ENCODE measurements around the gene KCNAB2. TPM values are rescaled to one million over a fixed set of nuclear protein-coding genes. Genes with fewer than 3 reads are reported as not detected.

KCNAB2 gene
- total RNA-seq, result 0.72 and 3.3 TPM in 2 replicates

DNA sequence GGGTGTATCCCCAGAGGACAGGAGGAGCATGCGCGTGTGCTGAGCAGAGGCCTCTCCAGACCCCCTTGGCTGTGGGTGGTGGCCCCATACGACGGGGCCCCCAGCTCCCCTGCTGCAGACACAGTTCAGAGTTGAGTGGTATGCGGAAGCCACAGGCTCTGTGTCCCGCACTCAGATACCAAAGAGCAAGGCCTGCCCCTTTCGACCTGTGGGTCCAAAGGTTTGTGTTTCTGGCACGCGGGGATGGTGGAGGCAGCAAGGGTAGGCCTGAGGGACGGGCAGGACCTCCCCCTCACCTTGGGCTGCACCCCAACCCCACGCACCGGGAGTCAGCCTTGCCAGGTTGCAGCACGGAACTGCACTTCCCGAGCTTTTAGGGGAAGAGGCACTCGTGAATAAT is at the start of gene KCNAB2:
Gene KCNAB2 (plus strand): TSS at position 328 of the 400 bp plus-strand sequence. CDS start 5,649 bp downstream, outside the sequence.
- no peak within 1 kb of the TSS for H3K4me3 ChIP-seq (ENCODE audit: low read depth, low read length)
- DNase-seq (ENCODE audit: low read depth), result no peak
- TF ChIP-seq, protein P1, sequence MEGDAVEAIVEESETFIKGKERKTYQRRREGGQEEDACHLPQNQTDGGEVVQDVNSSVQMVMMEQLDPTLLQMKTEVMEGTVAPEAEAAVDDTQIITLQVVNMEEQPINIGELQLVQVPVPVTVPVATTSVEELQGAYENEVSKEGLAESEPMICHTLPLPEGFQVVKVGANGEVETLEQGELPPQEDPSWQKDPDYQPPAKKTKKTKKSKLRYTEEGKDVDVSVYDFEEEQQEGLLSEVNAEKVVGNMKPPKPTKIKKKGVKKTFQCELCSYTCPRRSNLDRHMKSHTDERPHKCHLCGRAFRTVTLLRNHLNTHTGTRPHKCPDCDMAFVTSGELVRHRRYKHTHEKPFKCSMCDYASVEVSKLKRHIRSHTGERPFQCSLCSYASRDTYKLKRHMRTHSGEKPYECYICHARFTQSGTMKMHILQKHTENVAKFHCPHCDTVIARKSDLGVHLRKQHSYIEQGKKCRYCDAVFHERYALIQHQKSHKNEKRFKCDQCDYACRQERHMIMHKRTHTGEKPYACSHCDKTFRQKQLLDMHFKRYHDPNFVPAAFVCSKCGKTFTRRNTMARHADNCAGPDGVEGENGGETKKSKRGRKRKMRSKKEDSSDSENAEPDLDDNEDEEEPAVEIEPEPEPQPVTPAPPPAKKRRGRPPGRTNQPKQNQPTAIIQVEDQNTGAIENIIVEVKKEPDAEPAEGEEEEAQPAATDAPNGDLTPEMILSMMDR (conservative IDR thresholded peaks at IDR 0.05; ENCODE audit: low read depth, low read length), result no peak

DNA sequence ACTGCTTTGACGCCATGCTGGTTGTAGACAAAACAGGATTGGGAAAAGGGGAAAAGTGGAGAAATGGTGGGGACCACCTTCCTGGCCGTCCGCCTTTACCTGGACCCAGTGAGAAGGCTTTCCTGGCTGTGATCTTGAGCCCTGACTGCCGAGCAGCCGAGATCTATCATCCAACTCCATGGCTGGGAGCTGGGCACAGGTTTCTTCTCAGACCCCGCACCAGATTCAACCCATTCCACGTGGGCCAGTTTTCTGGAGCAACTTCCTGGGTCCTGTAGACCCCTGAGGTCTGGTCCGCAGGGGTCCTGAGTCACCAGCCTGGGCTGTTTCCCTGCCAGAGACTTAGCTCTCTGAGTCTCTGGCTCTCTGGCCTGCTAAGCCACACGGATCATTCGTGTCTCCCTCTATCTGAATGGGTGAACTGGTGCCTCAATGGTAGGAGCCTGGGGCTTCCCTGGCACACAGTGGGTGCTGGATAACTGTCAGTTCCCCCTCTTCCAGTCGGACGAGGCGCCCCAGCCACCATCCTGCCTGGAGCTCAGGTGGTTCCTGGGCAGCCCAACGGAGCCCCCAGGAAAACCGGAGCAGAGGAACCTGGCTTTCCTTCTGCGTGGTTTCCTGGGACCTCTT is 48.9 kb upstream of the KCNAB2 start:
- TF ChIP-seq, protein P1 (conservative IDR thresholded peaks at IDR 0.05; ENCODE audit: low read depth, low read length), result no peak
- DNase-seq (ENCODE audit: low read depth), result no peak
- no peak overlapping the region for H3K4me3 ChIP-seq (ENCODE audit: low read depth, low read length)

GRCh38 chr1:5997316-5997715 is 48.4 kb upstream of the KCNAB2 start:
- H3K4me3 ChIP-seq (ENCODE audit: low read depth, low read length), result no peak overlapping the region
- no peak for DNase-seq (ENCODE audit: low read depth)
- TF ChIP-seq, protein P1 (conservative IDR thresholded peaks at IDR 0.05; ENCODE audit: low read depth, low read length), result no peak

DNA sequence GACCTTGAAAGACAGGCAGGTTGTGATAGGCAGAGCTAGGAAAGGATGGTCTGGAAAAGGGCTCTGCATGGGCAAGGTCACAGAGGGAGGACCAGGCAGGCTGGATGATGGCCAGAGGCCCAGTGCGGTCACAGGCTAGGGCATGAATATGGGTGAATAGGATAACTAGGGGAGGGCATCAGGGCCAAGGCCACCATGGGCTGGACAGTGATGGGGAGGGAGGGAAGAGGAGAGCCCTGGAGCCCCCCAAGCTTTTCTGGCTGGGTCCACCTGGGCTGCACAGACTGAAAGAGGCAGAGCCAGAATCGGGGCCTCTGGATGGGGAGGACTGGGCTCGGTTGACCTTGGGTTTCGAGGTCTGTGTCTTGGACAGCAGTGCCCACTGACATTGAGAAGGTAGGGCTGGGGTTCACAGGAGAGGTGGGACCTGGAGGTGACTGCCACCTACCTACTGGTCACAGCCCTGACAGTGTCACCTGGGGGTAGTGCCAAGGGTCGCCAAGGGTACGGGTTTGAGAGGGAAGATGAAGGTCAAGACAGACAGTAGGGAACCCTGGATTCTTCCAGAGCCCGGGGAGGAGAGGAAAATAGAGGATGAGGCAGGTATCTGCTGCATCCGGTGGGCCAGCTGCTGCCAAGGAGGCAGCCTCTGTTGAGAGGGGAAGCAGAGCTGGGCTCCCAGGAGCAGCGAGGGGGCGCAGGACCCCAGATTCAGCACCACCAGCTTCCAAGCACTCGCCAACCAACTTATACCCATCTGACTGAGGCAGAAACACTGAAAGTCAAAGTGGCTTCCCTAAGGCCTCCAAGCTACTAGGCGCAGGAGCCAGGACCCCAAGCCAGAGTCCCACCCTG is 47.4 kb upstream of the KCNAB2 start:
- no peak for DNase-seq (ENCODE audit: low read depth)
- H3K4me3 ChIP-seq (ENCODE audit: low read depth, low read length), result no peak overlapping the region
- TF ChIP-seq, protein P1 (conservative IDR thresholded peaks at IDR 0.05; ENCODE audit: low read depth, low read length), result no peak

DNA sequence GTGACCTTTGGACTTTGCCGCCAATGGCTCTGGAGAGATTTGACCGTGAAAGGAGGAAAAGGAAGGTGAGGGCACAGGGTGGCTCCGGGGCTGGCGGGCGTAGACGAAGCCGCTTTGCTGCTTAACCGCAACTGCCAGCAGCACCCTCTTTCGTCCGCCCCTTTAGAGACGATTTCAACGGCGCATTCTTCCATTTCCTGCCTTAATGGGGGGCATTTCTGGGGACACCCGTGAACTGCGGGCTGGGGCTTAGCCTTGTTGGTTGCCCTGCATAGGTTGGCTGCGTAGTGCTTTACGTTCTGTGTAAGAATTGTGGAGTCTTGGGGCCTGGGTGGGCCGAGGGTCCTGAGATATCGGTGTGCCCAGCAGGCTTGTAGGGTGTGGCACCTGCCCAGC is 46.8 kb upstream of the KCNAB2 start:
- TF ChIP-seq, protein P1 (conservative IDR thresholded peaks at IDR 0.05; ENCODE audit: low read depth, low read length), result no peak
- DNase-seq (ENCODE audit: low read depth), result no peak
- no peak overlapping the region for H3K4me3 ChIP-seq (ENCODE audit: low read depth, low read length)

GRCh38 chr1:5999711-6000443 is 45.8 kb upstream of the KCNAB2 start:
- TF ChIP-seq, protein P1 (conservative IDR thresholded peaks at IDR 0.05; ENCODE audit: low read depth, low read length), result no peak
- no peak for DNase-seq (ENCODE audit: low read depth)
- H3K4me3 ChIP-seq (ENCODE audit: low read depth, low read length), result no peak overlapping the region

All from epithelial cell of proximal tubule (primary cell).